Spleen (tissue), 11 donors: ENCODE data around the gene ULBP2. TPM values are rescaled to one million over a fixed set of nuclear protein-coding genes. Genes with fewer than 3 reads are reported as not detected.
"Not testable (repeated sequence)": the region's sequence is repeated elsewhere in the genome, so short reads cannot be mapped to it uniquely, and the experiment has no call there.

ENCODE experiments used
- DNase-seq: peaks from one replicate; pipeline ENCODE4 v3.0.0-alpha.2; 2020
- H3K27ac ChIP-seq, 8 donors: fragments of 200-600 bp; sonication (generic) in 7 of 8; 1 replicate in 4 of 8; 2 replicates in 4 of 8; pipeline versions ENCODE4 v1.5.0 to v1.8.0; 2016 to 2021; ENCODE audit warnings: inconsistent platforms in 4 of 8, mild to moderate bottlenecking in 4 of 8, moderate library complexity in 1 of 8
- H3K27me3 ChIP-seq, 7 donors: fragments of 200-600 bp; sonication (generic) in 6 of 7; replicated peaks in 1 of 7; 1 replicate in 4 of 7; 2 replicates in 3 of 7; pipeline versions ENCODE4 v1.5.0 to v1.8.0; 2016 to 2021; ENCODE audit warnings: inconsistent platforms in 3 of 7, mild to moderate bottlenecking in 1 of 7
- H3K36me3 ChIP-seq, 6 donors: fragments of 200-600 bp; sonication (generic) in 5 of 6; 1 replicate in 4 of 6; 2 replicates in 2 of 6; pipeline versions ENCODE4 v1.5.0 to v1.8.0; 2016 to 2021; ENCODE audit warnings: inconsistent platforms in 2 of 6
- H3K4me1 ChIP-seq, 6 donors: fragments of 200-600 bp; sonication (generic) in 5 of 6; 1 replicate in 3 of 6; 2 replicates in 3 of 6; pipeline versions ENCODE4 v1.5.0 to v1.8.0; 2016 to 2021; ENCODE audit warnings: inconsistent platforms in 3 of 6
- H3K4me3 ChIP-seq, 8 donors: fragments of 200-600 bp; sonication (generic) in 7 of 8; 1 replicate in 4 of 8; 2 replicates in 4 of 8; pipeline versions ENCODE4 v1.5.0 to v1.8.0; 2016 to 2021; ENCODE audit warnings: inconsistent platforms in 4 of 8, mild to moderate bottlenecking in 4 of 8, moderate library complexity in 2 of 8
- H3K9me3 ChIP-seq, 8 donors: fragments of 200-600 bp; sonication (generic) in 7 of 8; 1 replicate in 4 of 8; 2 replicates in 4 of 8; pipeline versions ENCODE4 v1.5.0 to v1.8.0; 2016 to 2021; ENCODE audit warnings: inconsistent platforms in 4 of 8
- CTCF ChIP-seq, 11 experiments: fragments of 200-600 bp in 7 of 11; fragments of 450-650 bp in 4 of 11; sonication (generic) in 4 of 11; IDR thresholded peaks in 8 of 11; conservative IDR thresholded peaks in 3 of 11; 1 replicate in 7 of 11; 2 replicates in 4 of 11; pipeline versions ENCODE4 v1.4.0 to v1.8.0; 2016 to 2021; ENCODE audit warnings: antibody characterized with exemption in 11 of 11, inconsistent platforms in 4 of 11, mild to moderate bottlenecking in 1 of 11
- POLR2A ChIP-seq, 3 donors: fragments of 450-650 bp; IDR thresholded peaks; one replicate each; pipeline ENCODE4 v1.5.1; 2017; ENCODE audit warnings: antibody characterized with exemption in 3 of 3, mild to moderate bottlenecking in 1 of 3
- POLR2AphosphoS5 ChIP-seq, 3 donors: sonication (generic); formaldehyde crosslinking; IDR thresholded peaks; one replicate each; pipeline ENCODE4 v1.5.1; 2017; ENCODE audit warnings: antibody characterized with exemption in 3 of 3
- WGBS, 5 donors: extraction: QIAGEN DNeasy Blood & Tissue Kit in 3 of 5; methylation state at CpG; one replicate each; pipeline versions ENCODE4 v1.1.5 to v1.1.7; 2013 to 2018; 5-methylcytosine and 5-hydroxymethylcytosine counted together
- intact Hi-C: fragments of 100-400 bp; cut with DNase I; formaldehyde crosslinking; loops from one replicate; pipeline ENCODE4 v1.15.0; 2023; ENCODE audit warnings: low total_unique reads
- polyA plus RNA-seq, 3 donors: library from polyadenylated mRNA; stranded (reverse); fragments of 200-250 nt; gene quantifications; one replicate each; pipeline ENCODE4 v1.2.1, GENCODE V29; 2013
- total RNA-seq, 7 donors: library from RNA; depleted of rRNA in 3 of 7; stranded (reverse); fragments of >200 nt in 3 of 7; fragmentation: NEBNext Ultra II Directional in 4 of 7; extraction: Animal tissue kit (Norgen Biotek cat#: 25700) in 4 of 7; gene quantifications; one replicate each; pipeline versions ENCODE4 v1.1.0 to v1.2.1, GENCODE V29; 2016 to 2021
- donor health status: healthy with polysubstance abuse.
- donor health status: DM: no; HTN: no; CAD: no; lungs with moderate emphysema.
- donor health status: DM: no; HTN: no; CAD: no.
- donor health status: Bipolar disorder and iron deficiency.
- donor health status: healthy.
- donor health status: DM: no; HTN: no; CAD: no.
- donor health status: DM: yes; HTN: yes; CAD: no.

The ULBP2 gene
- total and polyA plus RNA-seq, 10 donors = 0.10 to 0.30 (median 0.20) TPM; not detected in 7

GRCh38 chr6:149951626-149952025 is 9.8 kb downstream of the ULBP2 start:
- WGBS, 5 donors = 72 to 88% (median 83%) methylated on average over 3 of the region's 3 CpGs
- Histone ChIP-seq H3K4me3 (no peak overlapping the region), H3K4me1 (peaks cover 0 to 8% (median 6%) of the 10 kb centered on the region in 6 donors), H3K9me3 (no peaks in the 10 kb centered on the region), H3K36me3 (no peaks in the 10 kb centered on the region), H3K27me3 (peaks cover 0 to 86% (median 47%) of the 10 kb centered on the region in 7 donors), H3K27ac (no peak overlapping the region)
- no peak for DNase-seq
- TF ChIP-seq CTCF (IDR thresholded peaks at IDR 0.05 in 8 of 11, conservative IDR thresholded peaks at IDR 0.05 in 3 of 11) = no peak
- TF ChIP-seq POLR2AphosphoS5 (IDR thresholded peaks at IDR 0.05) = no peak
- TF ChIP-seq POLR2A (IDR thresholded peaks at IDR 0.05) = no peak
- intact Hi-C loops = no loop called here

GRCh38 chr6:149953390-149953789 is 11.6 kb downstream of the ULBP2 start:
- DNase-seq, H3K4me3 ChIP-seq, H3K36me3 ChIP-seq, H3K9me3 ChIP-seq, intact Hi-C loops, H3K4me1 ChIP-seq, H3K27ac ChIP-seq: not testable (repeated sequence)
- peaks cover 0 to 97% (median 49%) of the 10 kb centered on the region in 7 donors for H3K27me3 ChIP-seq
- WGBS, 5 donors = 28 to 34% (median 29%) methylated on average over 2 of the region's 2 CpGs

GRCh38 chr6:149953934-149954327 is 12.1 kb downstream of the ULBP2 start:
- H3K9me3 ChIP-seq, H3K4me3 ChIP-seq, H3K27ac ChIP-seq, intact Hi-C loops, H3K4me1 ChIP-seq, H3K36me3 ChIP-seq, DNase-seq: not testable (repeated sequence)
- 0 to 6% (median 0%) methylated on average over 2 to 8 of the region's 10 CpGs for WGBS, 5 donors
- peaks cover 0 to 99% (median 49%) of the 10 kb centered on the region in 7 donors for H3K27me3 ChIP-seq

- intact Hi-C loops, H3K4me1 ChIP-seq, H3K36me3 ChIP-seq, H3K27ac ChIP-seq, DNase-seq, H3K9me3 ChIP-seq: not testable (repeated sequence)
- WGBS, 5 donors = 4 to 10% (median 7%) methylated on average over 24 to 34 of the region's 53 CpGs; no CpG with 5 or more reads in 1 of the 5 donors
- Histone ChIP-seq H3K27me3 (peaks cover 0 to 100% (median 49%) of the 10 kb centered on the region in 7 donors), H3K4me3 (peak overlapping the region in 1 of 8 donors; percentile 39)
Observed at GRCh38 chr6:149954328-149954983, 12.6 kb downstream of the ULBP2 start.

GRCh38 chr6:149954984-149955653 is 13.3 kb downstream of the ULBP2 start:
- H3K4me1 ChIP-seq, DNase-seq, H3K4me3 ChIP-seq, intact Hi-C loops, H3K27ac ChIP-seq, H3K9me3 ChIP-seq, H3K36me3 ChIP-seq: not testable (repeated sequence)
- H3K27me3 ChIP-seq = peaks cover 0 to 100% (median 47%) of the 10 kb centered on the region in 7 donors
- WGBS, 5 donors = 11 to 45% (median 24%) methylated on average over 12 to 13 of the region's 21 CpGs

GRCh38 chr6:149955654-149956317 is 14.0 kb downstream of the ULBP2 start:
- H3K27me3 ChIP-seq = peaks cover 0 to 100% (median 54%) of the 10 kb centered on the region in 7 donors
- H3K9me3 ChIP-seq, H3K4me3 ChIP-seq, DNase-seq, H3K36me3 ChIP-seq, H3K27ac ChIP-seq, H3K4me1 ChIP-seq, intact Hi-C loops: not testable (repeated sequence)
- 36 to 50% (median 44%) methylated on average over 7 of the region's 7 CpGs for WGBS, 5 donors

- H3K36me3 ChIP-seq, H3K4me3 ChIP-seq, H3K27ac ChIP-seq, intact Hi-C loops, H3K9me3 ChIP-seq, DNase-seq: not testable (repeated sequence)
- WGBS, 5 donors = 40 to 55% (median 49%) methylated on average over 3 of the region's 3 CpGs
- Histone ChIP-seq H3K4me1 (peaks cover 2 to 13% (median 8%) of the 10 kb centered on the region in 6 donors), H3K27me3 (peaks cover 3 to 100% (median 57%) of the 10 kb centered on the region in 7 donors)
Observed at GRCh38 chr6:149958124-149958523, 16.3 kb downstream of the ULBP2 start.

- Histone ChIP-seq H3K4me1 (peaks cover 3 to 22% (median 19%) of the 10 kb centered on the region in 6 donors), H3K27me3 (peaks cover 7 to 100% (median 62%) of the 10 kb centered on the region in 7 donors)
- 79 to 98% (median 84%) methylated on average over 2 to 4 of the region's 4 CpGs for WGBS, 5 donors
- H3K36me3 ChIP-seq, H3K4me3 ChIP-seq, intact Hi-C loops, H3K9me3 ChIP-seq, DNase-seq, H3K27ac ChIP-seq: not testable (repeated sequence)
Observed at GRCh38 chr6:149959806-149960205, 18.0 kb downstream of the ULBP2 start.
